NT2/D1 (cell line): ENCODE results near the gene DEPDC1B.

Source experiments
- SUZ12 ChIP-seq: IDR thresholded peaks from 2 replicates; pipeline ENCODE4 v1.6.1; 2011; ENCODE audit not compliant: insufficient read length, insufficient read depth; ENCODE audit errors: extremely low read depth
- YY1 ChIP-seq: IDR thresholded peaks from 2 replicates; pipeline ENCODE4 v1.6.1; 2011; ENCODE audit not compliant: insufficient read length, insufficient read depth
- ZNF274 ChIP-seq: IDR thresholded peaks from 2 replicates; pipeline ENCODE4 v1.6.1; 2011; ENCODE audit warnings: mild to moderate bottlenecking, low read depth, low read length

GRCh38 chr5:60675286-60675685 lies 24.7 kb downstream of the DEPDC1B start:
- no peak for TF ChIP-seq ZNF274
- TF ChIP-seq YY1, result no peak
- no peak for TF ChIP-seq SUZ12
